ENCODE measurements around the gene SLC25A44.
"Not testable (repeated sequence)": the region's sequence is repeated elsewhere in the genome, so short reads cannot be mapped to it uniquely, and the experiment has no call there.

The SLC25A44 gene

DNA sequence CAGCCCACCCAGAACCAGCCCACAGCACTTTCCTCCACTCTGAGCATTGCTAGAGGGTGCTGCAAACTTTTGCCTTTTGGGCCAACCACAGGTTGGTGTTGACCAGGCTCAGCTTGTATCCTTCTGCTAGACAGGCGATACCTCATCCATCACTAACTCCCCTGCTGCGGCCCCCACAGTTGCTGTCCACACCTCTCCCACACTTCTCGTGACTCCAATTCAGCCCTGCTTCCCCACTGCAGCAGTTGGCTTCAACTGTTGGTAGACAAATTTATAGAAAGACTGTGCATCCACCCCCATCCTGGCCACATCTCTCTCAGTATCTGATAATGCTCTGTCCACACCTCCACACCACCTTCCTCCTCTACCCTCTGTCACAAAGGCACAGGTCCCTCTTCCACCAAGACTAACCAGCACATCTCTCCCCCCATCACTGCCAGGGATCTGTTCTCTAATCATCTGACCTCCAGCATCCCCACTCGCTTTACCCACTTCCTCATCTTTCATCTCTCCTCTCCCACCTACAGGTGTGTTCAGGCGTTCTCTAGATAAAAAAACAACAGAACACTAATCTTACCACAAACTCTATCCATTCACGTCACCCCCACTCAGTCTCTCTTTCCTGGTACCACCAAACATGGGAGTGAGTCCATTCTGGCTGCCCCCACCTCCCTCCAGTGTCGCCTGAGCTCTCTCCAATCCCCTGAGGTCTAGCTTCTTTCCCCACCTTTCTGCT, 15.8 kb upstream of the SLC25A44 start:
- Histone ChIP-seq H3K79me2 (ENCODE audit: control insufficient read depth, low read length) (no peaks in the 10 kb centered on the region), H3F3A (ENCODE audit: control insufficient read depth, insufficient read depth) (no peaks in the 10 kb centered on the region), H3K4me1 (ENCODE audit: control insufficient read depth, low read length) (no peaks in the 10 kb centered on the region), H3K36me3 (ENCODE audit: control insufficient read depth, low read length) (peaks cover 18% of the 10 kb centered on the region), H3K27ac (ENCODE audit: low read depth, low read length) (no peak overlapping the region), H4K20me1 (ENCODE audit: control insufficient read depth, insufficient read depth, low read depth, low read length) (no peaks in the 10 kb centered on the region), H3K4me3 (ENCODE audit: low read length) (no peak overlapping the region), H3K4me2 (ENCODE audit: low read length) (no peak overlapping the region), H3K9me2 (replicated peaks; ENCODE audit: control insufficient read depth, low read length) (no peaks in the 10 kb centered on the region), H3K9me3 (ENCODE audit: control insufficient read depth, insufficient read depth, low read length) (no peaks in the 10 kb centered on the region), H3K27me3 (ENCODE audit: control insufficient read depth, low read length) (no peaks in the 10 kb centered on the region)
- TF ChIP-seq EZH2phosphoT487 (IDR thresholded peaks at IDR 0.05; ENCODE audit: borderline replicate concordance, low read length), result no peak
- TF ChIP-seq, protein P1, sequence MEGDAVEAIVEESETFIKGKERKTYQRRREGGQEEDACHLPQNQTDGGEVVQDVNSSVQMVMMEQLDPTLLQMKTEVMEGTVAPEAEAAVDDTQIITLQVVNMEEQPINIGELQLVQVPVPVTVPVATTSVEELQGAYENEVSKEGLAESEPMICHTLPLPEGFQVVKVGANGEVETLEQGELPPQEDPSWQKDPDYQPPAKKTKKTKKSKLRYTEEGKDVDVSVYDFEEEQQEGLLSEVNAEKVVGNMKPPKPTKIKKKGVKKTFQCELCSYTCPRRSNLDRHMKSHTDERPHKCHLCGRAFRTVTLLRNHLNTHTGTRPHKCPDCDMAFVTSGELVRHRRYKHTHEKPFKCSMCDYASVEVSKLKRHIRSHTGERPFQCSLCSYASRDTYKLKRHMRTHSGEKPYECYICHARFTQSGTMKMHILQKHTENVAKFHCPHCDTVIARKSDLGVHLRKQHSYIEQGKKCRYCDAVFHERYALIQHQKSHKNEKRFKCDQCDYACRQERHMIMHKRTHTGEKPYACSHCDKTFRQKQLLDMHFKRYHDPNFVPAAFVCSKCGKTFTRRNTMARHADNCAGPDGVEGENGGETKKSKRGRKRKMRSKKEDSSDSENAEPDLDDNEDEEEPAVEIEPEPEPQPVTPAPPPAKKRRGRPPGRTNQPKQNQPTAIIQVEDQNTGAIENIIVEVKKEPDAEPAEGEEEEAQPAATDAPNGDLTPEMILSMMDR (IDR thresholded peaks at IDR 0.05; ENCODE audit: low read depth, low read length, poor library complexity, severe bottlenecking), result no peak

DNA sequence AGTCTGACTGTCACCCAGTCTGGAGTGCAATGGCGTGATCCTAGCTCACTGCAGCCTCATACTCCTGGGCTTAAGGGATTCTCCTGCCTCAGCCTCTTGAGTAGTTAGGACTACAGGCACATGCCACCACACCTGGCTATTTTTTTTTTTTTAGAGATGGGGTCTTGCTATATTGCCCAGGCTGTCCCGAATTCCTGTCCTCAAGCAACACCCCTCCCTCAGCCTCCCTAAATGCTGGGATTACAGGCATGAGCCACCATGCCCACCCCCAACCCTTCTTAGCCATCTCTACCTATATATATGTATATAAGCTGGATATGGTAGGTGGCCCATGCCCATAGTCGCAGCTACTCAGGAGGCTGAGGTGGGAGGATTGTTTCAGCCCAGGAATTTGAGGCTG, 13.4 kb upstream of the SLC25A44 start:
- no peak overlapping the region for H3K4me2 ChIP-seq (ENCODE audit: low read length)
- no peaks in the 10 kb centered on the region for H3K9me2 ChIP-seq (replicated peaks; ENCODE audit: control insufficient read depth, low read length)
- no peak overlapping the region for H3K27ac ChIP-seq (ENCODE audit: low read depth, low read length)
- H3K4me3 ChIP-seq (ENCODE audit: low read length), result no peak overlapping the region
- TF ChIP-seq, protein P1 (IDR thresholded peaks at IDR 0.05; ENCODE audit: low read depth, low read length, poor library complexity, severe bottlenecking), result no peak
- TF ChIP-seq EZH2phosphoT487 (IDR thresholded peaks at IDR 0.05; ENCODE audit: borderline replicate concordance, low read length), result no peak
- H3K27me3 ChIP-seq (ENCODE audit: control insufficient read depth, low read length), result no peaks in the 10 kb centered on the region
- H3K79me2 ChIP-seq (ENCODE audit: control insufficient read depth, low read length), result no peaks in the 10 kb centered on the region
- no peaks in the 10 kb centered on the region for H3F3A ChIP-seq (ENCODE audit: control insufficient read depth, insufficient read depth)
- no peaks in the 10 kb centered on the region for H4K20me1 ChIP-seq (ENCODE audit: control insufficient read depth, insufficient read depth, low read depth, low read length)
- peaks cover 9% of the 10 kb centered on the region for H3K36me3 ChIP-seq (ENCODE audit: control insufficient read depth, low read length)
- H3K4me1 ChIP-seq (ENCODE audit: control insufficient read depth, low read length), result no peaks in the 10 kb centered on the region
- H3K9me3 ChIP-seq (ENCODE audit: control insufficient read depth, insufficient read depth, low read length), result no peaks in the 10 kb centered on the region

DNA sequence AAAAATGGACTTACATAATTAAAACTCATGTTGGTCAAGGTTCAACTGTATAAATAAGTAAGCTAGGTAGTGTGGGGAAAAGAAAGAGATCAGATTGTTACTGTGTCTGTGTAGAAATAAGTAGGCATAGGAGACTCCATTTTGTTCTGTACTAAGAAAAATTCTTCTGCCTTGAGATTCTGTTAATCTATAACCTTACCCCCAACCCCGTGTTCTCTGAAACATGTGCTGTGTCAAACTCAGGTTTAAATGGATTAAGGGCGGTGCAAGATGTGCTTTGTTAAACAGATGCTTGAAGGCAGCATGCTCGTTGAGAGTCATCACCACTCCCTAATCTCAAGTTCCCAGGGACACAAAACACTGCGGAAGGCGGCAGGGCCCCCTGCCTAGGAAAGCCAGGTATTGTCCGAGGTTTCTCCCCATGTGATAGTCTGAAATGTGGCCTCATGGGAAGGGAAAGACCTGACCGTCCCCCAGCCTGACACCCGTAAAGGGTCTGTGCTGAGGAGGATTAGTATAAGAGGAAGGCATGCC, 12.4 kb upstream of the SLC25A44 start:
- H3K9me3 ChIP-seq (ENCODE audit: control insufficient read depth, insufficient read depth, low read length); H3K27me3 ChIP-seq (ENCODE audit: control insufficient read depth, low read length); H3F3A ChIP-seq (ENCODE audit: control insufficient read depth, insufficient read depth); H3K79me2 ChIP-seq (ENCODE audit: control insufficient read depth, low read length); H3K27ac ChIP-seq (ENCODE audit: low read depth, low read length); H3K9me2 ChIP-seq (replicated peaks; ENCODE audit: control insufficient read depth, low read length); H3K4me3 ChIP-seq (ENCODE audit: low read length); H3K4me1 ChIP-seq (ENCODE audit: control insufficient read depth, low read length); H3K36me3 ChIP-seq (ENCODE audit: control insufficient read depth, low read length); H3K4me2 ChIP-seq (ENCODE audit: low read length); H4K20me1 ChIP-seq (ENCODE audit: control insufficient read depth, insufficient read depth, low read depth, low read length): not testable (repeated sequence)

DNA sequence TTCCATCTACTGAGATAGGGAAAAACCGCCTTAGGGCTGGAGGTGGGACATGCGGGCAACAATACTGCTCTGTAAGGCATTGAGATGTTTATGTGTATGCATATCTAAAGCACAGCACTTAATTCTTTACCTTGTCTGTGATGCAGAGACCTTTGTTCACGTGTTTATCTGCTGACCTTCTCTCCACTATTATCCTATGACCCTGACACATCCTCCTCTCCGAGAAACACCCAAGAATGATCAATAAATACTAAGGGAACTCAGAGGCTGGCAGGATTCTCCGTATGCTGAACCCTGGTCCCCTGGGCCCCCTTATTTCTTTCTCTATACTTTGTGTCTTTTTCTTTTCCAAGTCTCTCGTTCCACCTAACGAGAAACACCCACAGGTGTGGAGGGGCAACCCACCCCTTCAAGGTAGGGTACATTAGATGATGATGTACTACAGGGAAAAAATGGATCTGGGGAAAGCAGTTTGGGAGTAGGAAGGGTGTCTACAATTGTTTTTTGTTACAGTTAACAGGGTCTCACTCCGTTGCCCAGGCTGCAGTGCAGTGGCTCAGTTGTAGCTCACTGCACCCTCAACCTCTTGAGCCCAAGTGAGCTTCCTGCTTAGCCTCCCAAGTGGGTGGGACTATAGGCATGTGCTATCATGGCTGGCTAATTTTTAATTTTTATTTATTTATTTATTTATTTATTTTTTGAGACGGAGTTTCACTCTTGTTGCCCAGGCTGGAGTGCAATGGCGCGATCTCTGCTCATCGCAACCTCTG, 11.7 kb upstream of the SLC25A44 start:
- H3K27me3 ChIP-seq (ENCODE audit: control insufficient read depth, low read length); H3K4me1 ChIP-seq (ENCODE audit: control insufficient read depth, low read length); H3K9me2 ChIP-seq (replicated peaks; ENCODE audit: control insufficient read depth, low read length); H3K79me2 ChIP-seq (ENCODE audit: control insufficient read depth, low read length); H3K9me3 ChIP-seq (ENCODE audit: control insufficient read depth, insufficient read depth, low read length); H3K36me3 ChIP-seq (ENCODE audit: control insufficient read depth, low read length); H3K27ac ChIP-seq (ENCODE audit: low read depth, low read length); H3K4me3 ChIP-seq (ENCODE audit: low read length); H3F3A ChIP-seq (ENCODE audit: control insufficient read depth, insufficient read depth); H3K4me2 ChIP-seq (ENCODE audit: low read length); H4K20me1 ChIP-seq (ENCODE audit: control insufficient read depth, insufficient read depth, low read depth, low read length): not testable (repeated sequence)

DNA sequence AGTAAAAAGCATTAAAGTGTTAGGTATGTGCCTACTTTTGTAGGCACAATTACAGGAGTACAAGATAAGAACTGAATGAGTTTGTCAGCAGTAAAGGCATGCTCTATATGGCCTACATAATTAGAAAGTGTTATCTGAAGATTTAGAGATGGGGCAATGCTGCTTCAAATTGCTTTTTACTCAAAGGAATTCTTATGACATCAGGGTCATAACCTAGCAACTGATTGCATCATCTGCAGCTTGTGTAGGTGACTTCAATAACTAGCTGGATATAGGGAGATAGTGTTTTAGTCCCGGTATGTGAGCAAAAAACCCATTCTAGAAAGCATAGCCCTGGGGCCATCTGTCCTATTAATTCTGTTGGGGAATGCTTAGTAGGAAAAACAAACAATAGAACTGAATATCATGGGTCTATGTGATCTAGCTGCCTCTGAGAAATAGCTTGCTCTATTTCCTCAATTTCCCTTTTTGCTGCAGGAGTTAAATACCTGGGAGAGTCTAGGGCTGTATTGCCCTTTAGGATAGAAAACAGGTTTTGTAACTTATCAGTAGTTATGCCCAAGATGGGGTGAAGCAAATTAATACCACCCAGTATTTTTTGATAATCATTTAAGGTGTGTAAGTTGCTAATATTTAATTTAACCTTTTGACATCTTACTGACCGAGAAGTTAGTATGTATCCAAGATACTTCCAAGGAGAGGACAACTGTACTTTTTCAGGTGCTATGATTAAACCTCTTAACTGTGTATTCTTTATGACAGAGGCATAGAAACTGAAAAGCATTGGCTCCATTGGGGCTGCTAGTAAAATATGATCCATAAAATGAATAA, 7.3 kb upstream of the SLC25A44 start:
- not testable (repeated sequence) for H3F3A ChIP-seq (ENCODE audit: control insufficient read depth, insufficient read depth); H3K27me3 ChIP-seq (ENCODE audit: control insufficient read depth, low read length); H3K79me2 ChIP-seq (ENCODE audit: control insufficient read depth, low read length); H3K9me3 ChIP-seq (ENCODE audit: control insufficient read depth, insufficient read depth, low read length); H4K20me1 ChIP-seq (ENCODE audit: control insufficient read depth, insufficient read depth, low read depth, low read length); H3K4me3 ChIP-seq (ENCODE audit: low read length); H3K4me1 ChIP-seq (ENCODE audit: control insufficient read depth, low read length); H3K36me3 ChIP-seq (ENCODE audit: control insufficient read depth, low read length); H3K27ac ChIP-seq (ENCODE audit: low read depth, low read length); H3K9me2 ChIP-seq (replicated peaks; ENCODE audit: control insufficient read depth, low read length); H3K4me2 ChIP-seq (ENCODE audit: low read length)

DNA sequence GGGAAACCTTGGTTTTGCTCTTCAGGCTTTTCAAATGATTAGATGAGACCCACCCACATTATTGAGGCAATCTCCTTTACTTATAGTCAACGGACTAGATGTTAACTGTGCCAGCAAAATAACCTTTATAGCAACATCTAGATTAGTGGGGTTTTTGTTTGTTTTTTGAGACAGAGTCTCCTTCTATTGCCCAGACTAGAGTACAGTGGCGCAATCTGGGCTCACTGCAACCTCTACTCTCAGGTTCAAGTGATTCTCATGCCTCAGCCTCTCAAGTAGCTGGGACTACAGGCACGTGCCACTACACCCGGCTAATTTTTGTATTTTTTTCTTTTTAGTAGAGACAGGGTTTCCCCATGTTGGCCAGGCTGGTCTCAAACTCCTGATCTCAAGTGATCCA, 3.6 kb upstream of the SLC25A44 start:
- Histone ChIP-seq H3K4me1 (ENCODE audit: control insufficient read depth, low read length) (peaks cover 15% of the 10 kb centered on the region), H3K79me2 (ENCODE audit: control insufficient read depth, low read length) (peaks cover 17% of the 10 kb centered on the region)
- H4K20me1 ChIP-seq (ENCODE audit: control insufficient read depth, insufficient read depth, low read depth, low read length); H3F3A ChIP-seq (ENCODE audit: control insufficient read depth, insufficient read depth); H3K4me2 ChIP-seq (ENCODE audit: low read length); H3K4me3 ChIP-seq (ENCODE audit: low read length); H3K9me2 ChIP-seq (replicated peaks; ENCODE audit: control insufficient read depth, low read length); H3K9me3 ChIP-seq (ENCODE audit: control insufficient read depth, insufficient read depth, low read length); H3K27me3 ChIP-seq (ENCODE audit: control insufficient read depth, low read length); H3K36me3 ChIP-seq (ENCODE audit: control insufficient read depth, low read length); H3K27ac ChIP-seq (ENCODE audit: low read depth, low read length): not testable (repeated sequence)

Data from DOHH2 (cell line).